Mesendoderm (in vitro differentiated cells): Measurements from ENCODE around the gene FOXO6.

Source experiments
- DNase-seq: peaks from one replicate; pipeline ENCODE4 v3.0.0; 2013
- H2AK5ac ChIP-seq: 2 replicates; pipeline ENCODE4 v1.6.1; 2013; ENCODE audit warnings: low read length, inconsistent platforms
- H2BK120ac ChIP-seq: 2 replicates; pipeline ENCODE4 v1.6.1; 2013; ENCODE audit warnings: low read depth, mild to moderate bottlenecking, low read length, moderate library complexity, mixed read lengths
- H2BK15ac ChIP-seq: replicated peaks from 2 replicates; pipeline ENCODE4 v1.6.1; 2013; ENCODE audit warnings: low read depth, mild to moderate bottlenecking, moderate library complexity
- H2BK5ac ChIP-seq: 2 replicates; pipeline ENCODE4 v1.6.1; 2013; ENCODE audit warnings: low read length, inconsistent platforms
- H3K18ac ChIP-seq: 2 replicates; pipeline ENCODE4 v1.6.1; 2013; ENCODE audit warnings: mild to moderate bottlenecking, low read length, mixed read lengths
- H3K23ac ChIP-seq: one replicate; pipeline ENCODE4 v1.6.1; 2013; ENCODE audit warnings: low read length
- H3K27ac ChIP-seq: 2 replicates; pipeline ENCODE4 v1.5.1; 2013; ENCODE audit warnings: low read depth, mild to moderate bottlenecking, inconsistent platforms, low read length, moderate library complexity
- H3K27me3 ChIP-seq: 2 replicates; pipeline ENCODE4 v1.6.1; 2013; ENCODE audit warnings: low read length, control low read depth, mild to moderate bottlenecking, inconsistent platforms; ENCODE audit not compliant: insufficient read depth, poor library complexity
- H3K36me3 ChIP-seq: 2 replicates; pipeline ENCODE4 v1.6.1; 2013; ENCODE audit warnings: low read length, inconsistent platforms; ENCODE audit not compliant: control insufficient read depth, insufficient read depth
- H3K4ac ChIP-seq: one replicate; pipeline ENCODE4 v1.6.1; 2013; ENCODE audit warnings: low read depth, mild to moderate bottlenecking, low read length, moderate library complexity
- H3K4me1 ChIP-seq: 2 replicates; pipeline ENCODE4 v1.6.1; 2013; ENCODE audit warnings: low read depth, low read length, inconsistent platforms; ENCODE audit not compliant: control insufficient read depth
- H3K4me2 ChIP-seq: 2 replicates; pipeline ENCODE4 v1.6.1; 2013; ENCODE audit warnings: low read length
- H3K4me3 ChIP-seq: 2 replicates; pipeline ENCODE4 v1.5.1; 2013; ENCODE audit warnings: mild to moderate bottlenecking, low read length
- H3K56ac ChIP-seq: one replicate; pipeline ENCODE4 v1.6.1; 2013; ENCODE audit warnings: low read length
- H3K79me1 ChIP-seq: 2 replicates; pipeline ENCODE4 v1.6.1; 2013; ENCODE audit warnings: low read length, inconsistent platforms
- H3K79me2 ChIP-seq: 2 replicates; pipeline ENCODE4 v1.6.1; 2013; ENCODE audit warnings: mild to moderate bottlenecking, low read length; ENCODE audit not compliant: control insufficient read depth, insufficient read depth
- H3K9ac ChIP-seq: 2 replicates; pipeline ENCODE4 v1.6.1; 2013; ENCODE audit warnings: low read length, inconsistent platforms
- H4K5ac ChIP-seq: one replicate; pipeline ENCODE4 v1.6.1; 2013; ENCODE audit warnings: low read length
- H4K8ac ChIP-seq: one replicate; pipeline ENCODE4 v1.6.1; 2013; ENCODE audit warnings: low read depth, mild to moderate bottlenecking, control low read depth, low read length, moderate library complexity
- WGBS: extraction: QIAGEN DNeasy Blood & Tissue Kit; methylation state at CpG from one replicate; pipeline ENCODE4 v1.1.7; 2013; ENCODE audit warnings: low lambda C conversion rate, missing lambda C conversion rate; ENCODE audit not compliant: insufficient coverage; ENCODE audit errors: extremely low coverage; 5-methylcytosine and 5-hydroxymethylcytosine counted together

The FOXO6 gene

GRCh38 chr1:41366455-41367287 lies 5.4 kb downstream of the FOXO6 start:
- Histone ChIP-seq H3K4me2 (peak overlapping the region; percentile 68), H3K36me3 (no peaks in the 10 kb centered on the region), H3K27me3 (peaks cover 15% of the 10 kb centered on the region), H3K4ac (no peak overlapping the region), H3K79me2 (no peaks in the 10 kb centered on the region), H3K23ac (no peak overlapping the region), H3K27ac (no peak overlapping the region), H3K18ac (peak overlapping the region; percentile 32), H3K4me3 (no peak overlapping the region), H2BK5ac (no peak overlapping the region), H2BK15ac (no peak overlapping the region), H4K8ac (no peak overlapping the region), H3K4me1 (peaks cover 11% of the 10 kb centered on the region), H4K5ac (no peak overlapping the region), H2BK120ac (no peak overlapping the region), H3K56ac (peak overlapping the region; percentile 74), H3K79me1 (no peaks in the 10 kb centered on the region), H3K9ac (peak overlapping the region; percentile 32), H2AK5ac (no peak overlapping the region)
- no CpG with 5 or more reads among the region's 51 CpGs for WGBS
- DNase-seq: no peak

DNA sequence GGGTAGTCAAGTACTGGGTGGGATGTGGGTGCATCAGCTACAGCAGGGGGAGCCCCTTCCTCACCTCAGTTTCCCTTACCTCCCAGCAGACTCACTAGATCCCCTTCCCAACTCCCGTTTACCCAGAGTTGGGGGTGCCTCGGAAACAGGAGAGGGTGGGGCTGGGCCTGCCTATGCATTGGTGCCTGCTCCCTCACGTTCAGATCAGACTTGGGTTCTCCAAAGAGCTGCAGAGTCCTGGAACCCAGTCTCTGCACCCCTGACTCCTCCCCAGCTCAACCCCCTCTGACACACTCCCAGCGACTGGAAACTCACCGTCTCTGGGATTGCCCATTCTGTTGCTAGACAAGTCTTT lies 6.0 kb downstream of the FOXO6 start:
- H3K4me3 ChIP-seq: no peak overlapping the region
- no peak overlapping the region for H2AK5ac ChIP-seq
- H3K4me1 ChIP-seq: peaks cover 14% of the 10 kb centered on the region
- H4K5ac ChIP-seq: no peak overlapping the region
- no CpG with 5 or more reads among the region's 5 CpGs for WGBS
- H3K79me1 ChIP-seq: no peaks in the 10 kb centered on the region
- no peak overlapping the region for H3K18ac ChIP-seq
- H3K27me3 ChIP-seq: peaks cover 9% of the 10 kb centered on the region
- no peak overlapping the region for H2BK15ac ChIP-seq
- no peak overlapping the region for H3K27ac ChIP-seq
- no peak overlapping the region for H3K4me2 ChIP-seq
- no peak overlapping the region for H3K9ac ChIP-seq
- no peak overlapping the region for H2BK120ac ChIP-seq
- DNase-seq: no peak
- no peaks in the 10 kb centered on the region for H3K36me3 ChIP-seq
- H3K23ac ChIP-seq: no peak overlapping the region
- H4K8ac ChIP-seq: no peak overlapping the region
- H3K56ac ChIP-seq: no peak overlapping the region
- no peak overlapping the region for H3K4ac ChIP-seq
- H2BK5ac ChIP-seq: no peak overlapping the region
- no peaks in the 10 kb centered on the region for H3K79me2 ChIP-seq

DNA sequence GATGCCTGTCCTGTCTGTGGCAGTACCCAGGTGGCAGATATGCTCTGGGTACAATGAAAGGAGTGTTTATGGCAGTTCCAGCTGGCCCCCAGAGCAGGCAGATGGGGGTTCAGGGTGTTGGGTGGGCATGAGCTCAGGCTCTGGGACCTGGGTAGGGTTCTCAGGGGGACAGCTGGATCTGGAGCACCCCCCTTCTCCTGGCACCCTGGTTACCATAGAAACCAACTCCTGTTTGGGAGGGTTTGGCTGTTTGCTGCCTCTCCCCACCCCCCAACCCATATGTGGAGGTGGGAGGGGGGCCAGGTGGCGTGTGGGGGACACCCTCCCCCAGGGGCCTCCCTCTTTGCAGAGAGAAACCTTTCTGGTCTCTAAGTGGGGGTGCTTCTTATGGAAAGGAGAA lies 7.1 kb downstream of the FOXO6 start:
- Histone ChIP-seq H3K27me3 (peaks cover 3% of the 10 kb centered on the region), H4K5ac (no peak overlapping the region), H3K4me2 (no peak overlapping the region), H3K79me2 (no peaks in the 10 kb centered on the region), H2BK5ac (no peak overlapping the region), H3K56ac (no peak overlapping the region), H3K4ac (no peak overlapping the region), H3K4me3 (no peak overlapping the region), H4K8ac (no peak overlapping the region), H2AK5ac (no peak overlapping the region), H3K79me1 (no peaks in the 10 kb centered on the region), H2BK15ac (no peak overlapping the region), H3K23ac (no peak overlapping the region), H2BK120ac (no peak overlapping the region), H3K9ac (no peak overlapping the region), H3K4me1 (peaks cover 14% of the 10 kb centered on the region), H3K18ac (no peak overlapping the region), H3K27ac (no peak overlapping the region), H3K36me3 (no peaks in the 10 kb centered on the region)
- no CpG with 5 or more reads among the region's 1 CpG for WGBS
- no peak for DNase-seq

GRCh38 chr1:41368801-41369200 lies 7.6 kb downstream of the FOXO6 start:
- Histone ChIP-seq H3K18ac (no peak overlapping the region), H4K8ac (no peak overlapping the region)

GRCh38 chr1:41369531-41369930 lies 8.3 kb downstream of the FOXO6 start:
- H3K9ac ChIP-seq: no peak overlapping the region
- peaks cover 14% of the 10 kb centered on the region for H3K4me1 ChIP-seq
- no peaks in the 10 kb centered on the region for H3K79me1 ChIP-seq
- H3K36me3 ChIP-seq: no peaks in the 10 kb centered on the region
- no peak overlapping the region for H2BK5ac ChIP-seq
- no CpG with 5 or more reads among the region's 2 CpGs for WGBS
- H2BK15ac ChIP-seq: no peak overlapping the region
- H3K4me2 ChIP-seq: no peak overlapping the region
- no peak overlapping the region for H3K4ac ChIP-seq
- no peak overlapping the region for H3K4me3 ChIP-seq
- DNase-seq: no peak
- no peak overlapping the region for H3K56ac ChIP-seq
- H4K8ac ChIP-seq: no peak overlapping the region
- no peaks in the 10 kb centered on the region for H3K27me3 ChIP-seq
- H4K5ac ChIP-seq: no peak overlapping the region
- no peaks in the 10 kb centered on the region for H3K79me2 ChIP-seq
- H2AK5ac ChIP-seq: no peak overlapping the region
- H3K18ac ChIP-seq: no peak overlapping the region
- no peak overlapping the region for H3K27ac ChIP-seq
- no peak overlapping the region for H2BK120ac ChIP-seq
- H3K23ac ChIP-seq: no peak overlapping the region

More at GRCh38 chr1:41368801-41369200, 7.6 kb downstream of the FOXO6 start:
- Histone ChIP-seq H3K4me1 (peaks cover 14% of the 10 kb centered on the region), H3K27ac (no peak overlapping the region), H3K4me2 (no peak overlapping the region), H3K79me2 (no peaks in the 10 kb centered on the region), H4K5ac (no peak overlapping the region), H3K4me3 (no peak overlapping the region), H3K36me3 (no peaks in the 10 kb centered on the region), H2AK5ac (no peak overlapping the region), H3K27me3 (no peaks in the 10 kb centered on the region), H3K23ac (no peak overlapping the region), H2BK5ac (no peak overlapping the region), H3K9ac (no peak overlapping the region), H3K56ac (no peak overlapping the region), H3K79me1 (no peaks in the 10 kb centered on the region), H2BK120ac (no peak overlapping the region), H3K4ac (no peak overlapping the region), H2BK15ac (no peak overlapping the region)
- no peak for DNase-seq
- no CpG with 5 or more reads among the region's 7 CpGs for WGBS

DNA sequence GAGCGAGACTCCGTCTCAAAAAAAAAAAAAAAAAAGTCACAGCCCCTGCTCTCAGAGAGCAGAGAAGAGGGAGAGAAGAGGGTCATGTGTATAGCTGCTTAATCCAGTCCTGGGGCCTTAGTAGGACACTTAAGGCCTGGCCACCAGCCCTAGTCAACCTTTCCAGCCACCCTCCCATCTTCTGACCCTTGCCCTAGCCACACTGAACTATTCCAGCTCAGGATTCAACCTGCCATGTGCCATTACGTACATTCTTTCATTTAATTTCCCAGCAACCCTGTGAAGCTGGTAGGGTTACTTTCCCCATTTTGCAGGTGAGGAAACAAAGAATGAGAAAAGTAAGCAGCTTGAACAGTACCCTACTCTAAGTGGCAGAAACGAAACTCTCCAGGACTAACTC lies 9.0 kb downstream of the FOXO6 start:
- Histone ChIP-seq H3K18ac (no peak overlapping the region), H3K4me1 (peaks cover 14% of the 10 kb centered on the region), H4K5ac (no peak overlapping the region), H3K23ac (no peak overlapping the region), H3K4me3 (no peak overlapping the region), H2BK120ac (no peak overlapping the region), H3K27ac (no peak overlapping the region), H2BK5ac (no peak overlapping the region), H3K9ac (no peak overlapping the region), H3K79me1 (no peaks in the 10 kb centered on the region), H4K8ac (no peak overlapping the region), H3K79me2 (no peaks in the 10 kb centered on the region), H3K27me3 (no peaks in the 10 kb centered on the region), H2BK15ac (no peak overlapping the region), H3K4ac (no peak overlapping the region), H2AK5ac (no peak overlapping the region), H3K56ac (no peak overlapping the region), H3K36me3 (no peaks in the 10 kb centered on the region), H3K4me2 (no peak overlapping the region)
- WGBS: no CpG with 5 or more reads among the region's 4 CpGs
- no peak for DNase-seq
